ENCODE results near the gene DENND1C.

The DENND1C gene

GRCh38 chr19:6498294-6499036 lies 16.9 kb upstream of the DENND1C start:
- H3K27me3 Mint-ChIP-seq = no peaks in the 10 kb centered on the region
- DNase-seq (ENCODE audit: low spot score in 2 of 2) = no peak
- peaks cover 15% of the 10 kb centered on the region for H3K4me1 Mint-ChIP-seq
- no peak for ATAC-seq (ENCODE audit: low read depth)
- no peak overlapping the region for H3K27ac Mint-ChIP-seq
- H3K36me3 Mint-ChIP-seq = peaks cover 10% of the 10 kb centered on the region
- H3K9me3 Mint-ChIP-seq = no peaks in the 10 kb centered on the region
- H3K4me3 Mint-ChIP-seq = no peak overlapping the region

- H3K9me3 Mint-ChIP-seq = peaks cover 3% of the 10 kb centered on the region
- peaks cover 8% of the 10 kb centered on the region for H3K4me1 Mint-ChIP-seq
- H3K27ac Mint-ChIP-seq = no peak overlapping the region
- no peak for DNase-seq (ENCODE audit: low spot score in 2 of 2)
- no peak overlapping the region for H3K4me3 Mint-ChIP-seq
- H3K36me3 Mint-ChIP-seq = peaks cover 10% of the 10 kb centered on the region
- no peaks in the 10 kb centered on the region for H3K27me3 Mint-ChIP-seq
- no peak for ATAC-seq (ENCODE audit: low read depth)
Observed at GRCh38 chr19:6495947-6496346, 14.4 kb upstream of the DENND1C start.

GRCh38 chr19:6494438-6495036 lies 12.9 kb upstream of the DENND1C start:
- Mint-ChIP-seq H3K27me3 (no peaks in the 10 kb centered on the region), H3K27ac (no peak overlapping the region), H3K9me3 (peaks cover 3% of the 10 kb centered on the region), H3K4me3 (no peak overlapping the region), H3K4me1 (peaks cover 12% of the 10 kb centered on the region), H3K36me3 (peaks cover 10% of the 10 kb centered on the region)
- ATAC-seq (ENCODE audit: low read depth) = no peak
- DNase-seq (ENCODE audit: low spot score in 2 of 2) = no peak

GRCh38 chr19:6491802-6492592 lies 10.4 kb upstream of the DENND1C start:
- H3K27me3 Mint-ChIP-seq = no peaks in the 10 kb centered on the region
- DNase-seq (ENCODE audit: low spot score in 2 of 2) (no peak), ATAC-seq (ENCODE audit: low read depth) (no peak)
- H3K36me3 Mint-ChIP-seq = peaks cover 7% of the 10 kb centered on the region
- H3K9me3 Mint-ChIP-seq = peaks cover 3% of the 10 kb centered on the region
- no peak overlapping the region for H3K27ac Mint-ChIP-seq
- peaks cover 8% of the 10 kb centered on the region for H3K4me1 Mint-ChIP-seq
- no peak overlapping the region for H3K4me3 Mint-ChIP-seq

GRCh38 chr19:6490134-6490533 lies 8.5 kb upstream of the DENND1C start:
- Mint-ChIP-seq H3K27me3 (no peaks in the 10 kb centered on the region), H3K4me1 (peaks cover 8% of the 10 kb centered on the region), H3K36me3 (peaks cover 7% of the 10 kb centered on the region), H3K9me3 (peaks cover 3% of the 10 kb centered on the region), H3K4me3 (peak overlapping the region; percentile 82), H3K27ac (peak overlapping the region; percentile 53)
- DNase-seq (ENCODE audit: low spot score in 2 of 2) = no peak
- ATAC-seq (ENCODE audit: low read depth) = no peak

GRCh38 chr19:6489278-6490061 lies 7.9 kb upstream of the DENND1C start:
- Mint-ChIP-seq H3K4me3 (peak overlapping the region; percentile 82), H3K27ac (peak overlapping the region; percentile 53), H3K4me1 (peaks cover 8% of the 10 kb centered on the region), H3K36me3 (peaks cover 3% of the 10 kb centered on the region), H3K9me3 (peaks cover 3% of the 10 kb centered on the region), H3K27me3 (no peaks in the 10 kb centered on the region)
- no peak for DNase-seq (ENCODE audit: low spot score in 2 of 2)
- peak; percentile 98 for ATAC-seq (ENCODE audit: low read depth)

- DNase-seq (ENCODE audit: low spot score in 2 of 2) (no peak), ATAC-seq (ENCODE audit: low read depth) (no peak)
- Mint-ChIP-seq H3K9me3 (no peaks in the 10 kb centered on the region), H3K27me3 (no peaks in the 10 kb centered on the region), H3K27ac (no peak overlapping the region), H3K4me3 (no peak overlapping the region), H3K36me3 (peaks cover 2% of the 10 kb centered on the region), H3K4me1 (peaks cover 28% of the 10 kb centered on the region)
Observed at GRCh38 chr19:6484831-6485230, 3.2 kb upstream of the DENND1C start.

GRCh38 chr19:6484230-6484629 lies 2.6 kb upstream of the DENND1C start:
- DNase-seq (ENCODE audit: low spot score in 2 of 2) (no peak), ATAC-seq (ENCODE audit: low read depth) (no peak)
- no peak overlapping the region for H3K27ac Mint-ChIP-seq
- no peaks in the 10 kb centered on the region for H3K27me3 Mint-ChIP-seq
- peaks cover 2% of the 10 kb centered on the region for H3K36me3 Mint-ChIP-seq
- H3K4me1 Mint-ChIP-seq = peaks cover 26% of the 10 kb centered on the region
- H3K4me3 Mint-ChIP-seq = no peak overlapping the region
- no peaks in the 10 kb centered on the region for H3K9me3 Mint-ChIP-seq

GRCh38 chr19:6483235-6483634 lies 1.6 kb upstream of the DENND1C start:
- DNase-seq (ENCODE audit: low spot score in 2 of 2) (no peak), ATAC-seq (ENCODE audit: low read depth) (no peak)
- Mint-ChIP-seq H3K4me3 (no peak overlapping the region), H3K4me1 (peaks cover 24% of the 10 kb centered on the region), H3K27me3 (no peaks in the 10 kb centered on the region), H3K27ac (peak overlapping the region; percentile 91), H3K36me3 (peaks cover 2% of the 10 kb centered on the region), H3K9me3 (no peaks in the 10 kb centered on the region)

- no peaks in the 10 kb centered on the region for H3K27me3 Mint-ChIP-seq
- peaks cover 2% of the 10 kb centered on the region for H3K36me3 Mint-ChIP-seq
- H3K4me1 Mint-ChIP-seq = peaks cover 24% of the 10 kb centered on the region
- DNase-seq (ENCODE audit: low spot score in 2 of 2) = no peak
- no peaks in the 10 kb centered on the region for H3K9me3 Mint-ChIP-seq
- H3K4me3 Mint-ChIP-seq = peak overlapping the region; percentile 93
- ATAC-seq (ENCODE audit: low read depth) = no peak
- peak overlapping the region; percentile 91 for H3K27ac Mint-ChIP-seq
Observed at GRCh38 chr19:6482343-6482686, 728 bp upstream of the DENND1C start.

- Mint-ChIP-seq H3K36me3 (peaks cover 5% of the 10 kb centered on the region), H3K27ac (peak overlapping the region; percentile 91), H3K9me3 (no peaks in the 10 kb centered on the region), H3K27me3 (no peaks in the 10 kb centered on the region), H3K4me3 (peak overlapping the region; percentile 93), H3K4me1 (peaks cover 24% of the 10 kb centered on the region)
- ATAC-seq (ENCODE audit: low read depth) (peak; percentile 6), DNase-seq (ENCODE audit: low spot score in 2 of 2) (no peak)
Observed at GRCh38 chr19:6480848-6481415, 655 bp downstream of the DENND1C start.

GRCh38 chr19:6479836-6480398 lies 1.7 kb downstream of the DENND1C start:
- DNase-seq (ENCODE audit: low spot score in 2 of 2) (no peak), ATAC-seq (ENCODE audit: low read depth) (no peak)
- Mint-ChIP-seq H3K9me3 (no peaks in the 10 kb centered on the region), H3K4me3 (peak overlapping the region; percentile 93), H3K27ac (peak overlapping the region; percentile 91), H3K4me1 (peaks cover 24% of the 10 kb centered on the region), H3K36me3 (peaks cover 7% of the 10 kb centered on the region), H3K27me3 (no peaks in the 10 kb centered on the region)

GRCh38 chr19:6478815-6479214 lies 2.8 kb downstream of the DENND1C start:
- Mint-ChIP-seq H3K27ac (no peak overlapping the region), H3K9me3 (no peaks in the 10 kb centered on the region), H3K36me3 (peaks cover 7% of the 10 kb centered on the region), H3K4me3 (no peak overlapping the region), H3K4me1 (peaks cover 24% of the 10 kb centered on the region), H3K27me3 (no peaks in the 10 kb centered on the region)
- ATAC-seq (ENCODE audit: low read depth) (no peak), DNase-seq (ENCODE audit: low spot score in 2 of 2) (no peak)
